HG02571 (cell line): Measurements from ENCODE around the gene TMEM92.
"Not testable (repeated sequence)": the region's sequence is repeated elsewhere in the genome, so short reads cannot be mapped to it uniquely, and the experiment has no call there.

Source experiments
- ATAC-seq: cut with Tn5 transposase; IDR thresholded peaks from one replicate; pipeline ENCODE4 v1.9.1; 2021; ENCODE audit warnings: mild to moderate bottlenecking, moderate library complexity; ENCODE audit not compliant: unreplicated experiment

TMEM92 gene

GRCh38 chr17:50273654-50274040, 619 bp upstream of the TMEM92 start:
- no peak for ATAC-seq

GRCh38 chr17:50274897-50275221, 593 bp downstream of the TMEM92 start:
- ATAC-seq = no peak

DNA sequence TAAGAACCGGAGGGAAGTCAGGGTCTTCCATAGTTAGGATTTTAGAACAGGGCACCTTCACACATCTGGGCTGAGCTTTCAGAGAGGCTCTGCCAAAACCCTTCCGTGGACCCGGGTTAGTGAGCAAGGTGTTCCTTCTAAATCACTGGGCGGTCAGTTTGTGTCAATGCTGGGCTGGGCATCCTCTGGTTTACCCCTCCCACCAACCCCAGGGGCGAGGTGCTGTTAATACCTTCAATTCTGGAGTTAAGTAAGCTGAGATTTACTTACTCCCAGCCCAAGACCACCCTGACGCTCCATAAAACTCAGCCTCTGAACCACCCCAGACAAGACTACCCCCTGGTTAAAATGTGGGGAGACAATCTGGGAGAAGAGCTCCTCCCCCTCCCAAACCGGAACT, 1.0 kb downstream of the TMEM92 start:
- no peak for ATAC-seq

DNA sequence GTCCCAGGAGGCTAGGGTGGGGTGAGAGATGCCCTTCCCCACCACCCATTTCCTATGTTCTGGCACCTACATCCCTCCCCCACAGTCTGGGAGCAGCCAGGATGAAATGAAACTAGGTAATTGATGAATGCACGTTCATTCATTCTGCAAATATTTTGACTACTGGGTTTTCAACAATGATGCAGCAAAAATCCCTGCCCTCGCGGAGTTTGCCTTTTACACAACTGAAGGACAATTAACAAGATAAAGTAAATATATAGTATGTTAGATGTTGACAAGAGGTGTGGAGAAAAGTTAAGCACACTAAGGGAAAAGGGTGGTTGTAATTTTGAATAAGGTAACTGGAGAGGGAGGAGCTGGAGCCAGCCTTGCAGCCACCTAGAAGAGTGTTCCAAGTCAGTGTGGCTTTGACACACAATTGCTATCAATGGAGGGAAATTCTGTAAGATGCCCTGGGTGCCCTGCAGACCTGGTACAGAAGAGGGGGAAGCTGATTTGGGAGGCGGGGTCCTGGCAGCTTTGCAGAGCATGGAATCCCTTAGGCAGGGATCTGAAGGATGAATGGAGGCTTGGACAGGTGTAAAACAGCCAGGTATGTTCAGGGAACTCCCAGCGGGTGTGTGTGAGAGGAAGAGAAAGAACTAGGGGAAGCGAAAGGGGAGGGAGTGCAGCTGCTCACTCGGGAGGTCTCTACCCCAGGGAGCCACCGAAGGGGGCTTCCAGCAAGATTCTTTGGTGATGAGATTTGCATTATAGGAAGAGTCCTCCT, 2.5 kb downstream of the TMEM92 start:
- no peak for ATAC-seq

DNA sequence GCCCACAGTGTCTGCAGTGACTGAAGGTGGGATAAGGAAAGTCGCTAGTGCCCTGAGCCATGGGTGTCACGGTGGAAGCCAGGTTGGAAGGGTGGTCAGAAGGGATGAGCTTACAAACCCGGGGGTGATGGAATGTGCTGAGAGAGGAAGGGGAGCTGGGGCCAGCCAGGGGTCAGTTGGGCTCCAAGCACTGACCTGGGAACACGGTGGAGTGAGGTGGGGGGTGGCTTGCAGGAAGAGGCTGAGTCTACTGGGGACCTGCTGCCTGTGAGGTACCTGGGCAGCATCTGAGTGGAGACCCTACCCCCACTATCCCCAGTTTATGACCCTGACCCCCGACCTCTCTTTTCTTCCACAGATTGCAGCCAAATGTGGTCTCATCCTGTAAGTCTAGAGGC, 3.1 kb downstream of the TMEM92 start:
- no peak for ATAC-seq

DNA sequence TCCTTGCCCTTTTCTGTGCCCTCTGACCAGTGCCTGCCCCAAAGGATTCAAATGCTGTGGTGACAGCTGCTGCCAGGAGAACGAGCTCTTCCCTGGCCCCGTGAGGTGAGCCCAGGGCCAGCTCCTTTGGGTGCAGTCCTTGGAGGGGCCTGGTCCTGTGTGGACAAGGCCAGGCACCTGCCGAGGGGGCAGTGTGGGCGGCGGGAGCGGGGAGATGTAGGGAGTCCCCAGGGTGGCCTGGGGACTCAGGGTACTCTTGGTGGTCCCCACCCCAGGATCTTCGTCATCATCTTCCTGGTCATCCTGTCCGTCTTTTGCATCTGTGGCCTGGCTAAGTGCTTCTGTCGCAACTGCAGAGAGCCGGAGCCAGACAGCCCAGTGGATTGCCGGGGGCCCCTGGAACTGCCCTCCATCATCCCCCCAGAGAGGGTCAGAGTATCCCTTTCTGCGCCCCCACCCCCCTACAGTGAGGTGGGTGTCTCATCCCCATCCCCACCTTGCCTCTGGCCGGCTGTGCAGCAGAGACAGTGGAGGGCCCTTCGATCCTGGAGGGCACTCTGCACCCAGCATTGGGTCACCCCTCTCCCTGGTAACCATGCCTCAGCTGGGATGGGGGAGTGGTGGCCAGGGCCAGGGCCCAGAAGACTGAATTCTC, 4.4 kb downstream of the TMEM92 start:
- ATAC-seq = no peak

- ATAC-seq = no peak
Measured at GRCh38 chr17:50279181-50279526, 4.9 kb downstream of the TMEM92 start.

- no peak for ATAC-seq
Measured at GRCh38 chr17:50279639-50280038, 5.4 kb downstream of the TMEM92 start.

- no peak for ATAC-seq
Measured at GRCh38 chr17:50280068-50280467, 5.8 kb downstream of the TMEM92 start.

DNA sequence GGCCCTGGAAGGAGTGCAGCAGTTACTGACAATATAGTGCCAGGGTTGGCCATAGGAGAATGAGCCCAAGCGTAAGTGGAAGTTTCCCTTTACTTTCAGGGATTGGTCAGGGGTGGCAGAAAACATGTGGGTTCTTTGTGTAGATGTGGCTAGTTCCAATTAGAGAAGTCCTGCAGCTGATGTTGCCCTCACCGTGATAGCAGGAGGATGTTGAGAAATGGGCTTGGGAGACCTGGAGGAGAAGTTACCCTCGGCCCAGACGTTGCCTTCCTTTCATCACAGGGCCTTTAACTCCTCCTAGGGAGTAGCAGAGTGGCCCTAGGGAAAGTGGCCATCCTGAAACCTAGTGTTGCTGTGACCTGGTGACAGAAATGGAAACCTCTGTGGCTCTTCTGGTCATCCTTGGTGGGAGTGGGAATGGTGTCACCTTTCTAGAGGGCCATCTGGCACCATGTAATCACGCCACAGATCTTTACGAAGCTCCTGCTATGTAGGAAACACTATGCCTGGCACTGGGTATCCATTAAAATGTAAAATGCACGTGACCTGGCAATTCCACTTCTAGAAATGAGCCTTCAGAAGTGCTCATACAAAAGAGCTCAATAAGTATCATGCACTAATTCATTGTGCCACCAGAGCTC, 6.7 kb downstream of the TMEM92 start:
- no peak for ATAC-seq

DNA sequence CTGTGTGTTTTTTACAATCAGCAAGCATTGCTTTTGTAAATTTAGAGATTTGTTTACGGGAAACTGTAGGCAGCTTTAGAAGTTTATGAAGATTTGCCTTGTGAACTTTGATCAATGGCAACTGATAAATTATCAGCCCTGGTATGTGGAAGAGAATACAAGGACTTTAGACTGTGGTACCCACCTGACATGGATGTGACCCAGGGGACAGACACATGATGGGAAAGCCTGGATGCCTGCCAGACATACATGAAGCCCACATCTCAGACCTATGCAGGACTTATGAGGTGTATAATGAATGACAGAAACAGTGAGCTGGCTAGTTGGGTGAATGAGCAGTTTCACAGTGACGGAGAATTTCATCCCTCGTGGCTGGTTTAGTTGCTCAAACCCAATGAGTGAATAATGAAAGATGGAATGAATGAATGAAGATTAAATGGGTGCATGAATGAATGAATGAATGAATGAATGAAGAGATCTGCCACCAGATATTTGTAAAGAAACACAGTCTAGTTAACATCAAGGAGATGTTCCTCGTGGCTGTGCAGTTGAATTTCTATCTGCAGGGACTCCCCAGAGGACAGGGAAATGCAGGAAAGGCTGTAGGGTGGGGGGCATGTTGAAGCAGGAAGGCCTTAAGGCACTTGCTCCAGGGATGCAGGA, 7.6 kb downstream of the TMEM92 start:
- no peak for ATAC-seq

DNA sequence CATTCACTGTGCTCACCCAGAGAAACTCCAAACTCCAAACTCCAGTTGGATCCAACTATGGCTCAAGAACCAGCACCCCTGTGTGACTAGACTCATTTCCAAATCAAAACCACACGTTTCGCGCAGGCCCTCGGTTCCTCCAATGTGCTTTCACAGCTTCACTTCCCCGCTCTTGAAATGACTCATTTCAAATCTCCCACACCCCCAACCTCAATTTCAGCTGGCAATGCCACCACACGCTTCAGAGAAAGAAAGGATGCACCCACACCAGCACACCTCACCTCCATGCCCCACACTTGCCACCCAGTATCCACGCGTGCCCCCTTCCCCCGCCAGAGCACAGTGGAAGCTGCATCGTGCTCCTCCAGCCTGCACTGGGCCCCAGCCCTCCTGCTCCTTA, 9.0 kb downstream of the TMEM92 start:
- no peak for ATAC-seq

- ATAC-seq = no peak
Measured at GRCh38 chr17:50283714-50284113, 9.4 kb downstream of the TMEM92 start.

GRCh38 chr17:50285941-50286340, 11.7 kb downstream of the TMEM92 start:
- no peak for ATAC-seq

DNA sequence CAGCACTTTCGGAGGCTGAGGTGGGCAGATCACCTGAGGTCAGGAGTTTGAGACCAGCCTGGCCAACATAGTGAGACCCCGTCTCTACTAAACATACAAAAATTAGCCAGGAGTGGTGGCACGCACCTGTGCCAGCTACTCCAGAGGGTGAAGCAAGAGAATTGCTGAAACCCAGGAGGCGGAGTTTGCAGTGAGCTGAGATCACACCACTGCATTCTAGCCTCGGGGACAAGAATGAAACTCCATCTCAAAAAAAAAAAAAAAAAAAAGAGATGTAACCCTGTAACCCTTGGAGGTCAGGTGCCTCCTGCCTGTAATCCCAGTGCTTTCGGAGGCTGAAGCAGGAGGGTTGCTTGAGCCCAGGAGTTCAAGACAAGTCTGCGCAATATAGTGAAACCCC, 13.0 kb downstream of the TMEM92 start:
- ATAC-seq = not testable (repeated sequence)

GRCh38 chr17:50288306-50288705, 14.0 kb downstream of the TMEM92 start:
- no peak for ATAC-seq

- no peak for ATAC-seq
Measured at GRCh38 chr17:50289278-50289677, 15.0 kb downstream of the TMEM92 start.

- no peak for ATAC-seq
Measured at GRCh38 chr17:50289991-50290702, 15.9 kb downstream of the TMEM92 start.

DNA sequence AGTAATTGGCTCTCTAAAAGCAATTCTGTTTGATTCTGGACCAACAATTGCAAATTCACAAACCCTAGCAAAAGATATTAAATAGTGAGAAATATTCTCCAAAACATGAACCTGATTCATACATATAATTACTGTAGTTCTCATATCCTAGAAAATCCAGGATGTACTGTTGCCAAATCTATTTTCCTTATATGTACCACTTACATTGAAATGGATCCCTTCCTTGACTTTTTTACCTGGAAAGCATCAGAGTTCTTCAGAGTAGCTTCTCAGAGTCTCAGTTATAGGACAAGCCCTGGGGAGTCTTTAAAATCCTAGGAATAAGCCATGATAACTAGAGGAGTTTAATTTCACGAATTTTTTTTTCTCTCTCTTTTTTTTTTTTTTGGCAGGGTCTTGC, 16.7 kb downstream of the TMEM92 start:
- no peak for ATAC-seq

- ATAC-seq = no peak
Measured at GRCh38 chr17:50292465-50292864, 18.2 kb downstream of the TMEM92 start.

DNA sequence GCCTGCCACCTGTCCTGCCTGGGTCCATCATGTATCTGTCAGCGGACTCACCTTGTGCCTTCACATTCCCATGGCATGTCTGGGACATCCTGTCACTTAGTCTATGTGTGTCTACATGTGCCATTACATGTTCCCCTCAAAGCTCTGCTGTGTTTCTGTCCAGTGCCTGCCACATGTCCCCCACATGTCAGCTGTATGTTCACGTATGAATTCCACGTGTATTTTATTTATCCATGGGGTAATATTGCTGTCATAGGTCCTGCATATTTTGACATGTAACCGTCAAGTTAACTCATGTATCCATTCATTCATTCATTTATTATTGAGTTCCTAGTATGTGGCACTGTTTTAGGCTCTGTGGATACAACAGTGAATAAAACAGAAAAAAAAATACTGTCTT, 20.8 kb downstream of the TMEM92 start:
- ATAC-seq = no peak
